Breast epithelium (tissue), 4 donors: ENCODE measurements around the gene KIDINS220. TPM values are rescaled to one million over a fixed set of nuclear protein-coding genes. Genes with fewer than 3 reads are reported as not detected.

Experiments used
- DNase-seq, 2 donors: peaks; one replicate each; pipeline ENCODE4 v3.0.0-alpha.2; 2019; ENCODE audit warnings: low spot score in 2 of 2
- H3K27ac ChIP-seq, 2 donors: fragments of 200-600 bp; sonication (generic) in 1 of 2; one replicate each; pipeline ENCODE4 v1.5.1; 2016 to 2019; ENCODE audit warnings: mild to moderate bottlenecking in 1 of 2
- H3K27me3 ChIP-seq, 2 donors: fragments of 200-600 bp; sonication (generic) in 1 of 2; one replicate each; pipeline versions ENCODE4 v1.5.1 to v1.6.0; 2017 to 2019; ENCODE audit warnings: control low read depth in 1 of 2, mild to moderate bottlenecking in 1 of 2
- H3K36me3 ChIP-seq: fragments of 200-600 bp; one replicate; pipeline ENCODE4 v1.5.1; 2019
- H3K4me1 ChIP-seq, 2 donors: fragments of 200-600 bp; sonication (generic); one replicate each; pipeline ENCODE4 v1.5.1; 2016 to 2019; ENCODE audit warnings: control low read depth in 1 of 2
- H3K4me3 ChIP-seq, 3 donors: fragments of 200-600 bp; sonication (generic); 1 replicate in 2 of 3; 2 replicates in 1 of 3; pipeline ENCODE4 v1.5.1; 2016 to 2019; ENCODE audit warnings: mild to moderate bottlenecking in 3 of 3, moderate library complexity in 2 of 3
- H3K9me3 ChIP-seq, 2 donors: fragments of 200-600 bp; sonication (generic) in 1 of 2; one replicate each; pipeline ENCODE4 v1.5.1; 2016 to 2019; ENCODE audit warnings: control low read depth in 1 of 2
- POLR2A ChIP-seq: fragments of 450-650 bp; IDR thresholded peaks from one replicate; pipeline ENCODE4 v1.6.1; 2016; ENCODE audit warnings: antibody characterized with exemption, mild to moderate bottlenecking, moderate library complexity
- POLR2AphosphoS5 ChIP-seq, 3 donors: sonication (generic); formaldehyde crosslinking; IDR thresholded peaks; one replicate each; pipeline ENCODE4 v1.6.1; 2017; ENCODE audit warnings: antibody characterized with exemption in 3 of 3
- intact Hi-C: fragments of 100-400 bp; cut with DNase I; formaldehyde crosslinking; loops from one replicate; pipeline ENCODE4 v1.15.1; 2023; ENCODE audit warnings: low total_unique reads
- total RNA-seq, 3 donors: library from RNA; depleted of rRNA; stranded (reverse); fragments of >200 nt; gene quantifications; one replicate each; pipeline ENCODE4 v1.1.0, GENCODE V29; 2016
- TF ChIP-seq, protein P1 (sequence below), 3 donors: fragments of 450-650 bp; IDR thresholded peaks; one replicate each; pipeline ENCODE4 v1.5.1; 2016 to 2017; ENCODE audit warnings: antibody characterized with exemption in 3 of 3, mild to moderate bottlenecking in 3 of 3, moderate library complexity in 3 of 3

The KIDINS220 gene
- total RNA-seq, 3 donors from 2014 or later, result 73.1 to 120 (median 87.2) TPM

DNA sequence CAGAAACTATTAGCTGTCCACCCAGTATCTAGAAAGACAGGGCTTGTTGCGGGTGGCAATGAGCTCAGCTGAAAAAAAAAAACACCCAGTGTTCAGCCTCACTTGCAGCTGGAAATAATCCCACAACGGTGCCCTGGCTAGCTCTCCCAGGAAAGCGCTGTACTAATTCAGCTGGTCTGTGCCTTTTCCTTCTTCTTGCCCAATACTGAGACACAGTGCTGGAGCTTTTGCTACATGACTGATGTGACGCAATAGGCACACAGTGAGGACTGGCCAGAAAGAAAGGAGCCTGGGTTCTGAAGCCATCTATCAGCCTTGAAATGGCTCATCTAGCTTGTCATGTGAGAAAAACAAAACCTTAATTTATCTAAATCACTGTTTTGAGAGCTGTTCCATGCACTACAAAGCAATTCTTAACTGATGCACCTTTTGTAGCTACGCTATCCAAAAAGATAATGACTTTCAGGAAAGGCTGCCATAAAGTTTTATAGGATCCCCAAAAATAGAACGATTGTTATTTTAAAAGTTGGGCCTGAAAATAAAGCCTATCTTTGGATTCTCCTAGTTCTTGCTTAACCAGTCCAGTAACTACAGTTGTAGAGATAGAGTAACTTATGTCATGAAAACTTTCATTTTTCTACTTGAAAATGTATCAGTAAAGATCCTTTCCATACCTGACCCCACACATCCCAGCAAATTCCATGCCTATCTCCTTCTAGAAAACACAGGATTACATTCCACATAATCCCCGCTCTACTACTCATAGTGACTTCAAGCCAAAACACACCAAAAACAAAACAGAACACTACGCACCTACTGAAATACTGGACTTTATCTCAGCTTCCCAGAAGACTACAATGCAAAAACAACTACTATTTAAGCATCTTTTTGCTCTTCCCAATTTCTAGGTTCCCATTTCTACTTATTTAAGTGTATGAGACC, 15.9 kb downstream of the KIDINS220 start:
- H3K9me3 ChIP-seq, result no peaks in the 10 kb centered on the region
- intact Hi-C loops, result no loop called here
- H3K36me3 ChIP-seq, result no peaks in the 10 kb centered on the region
- peak in 1 of 2 donors; percentile 35 for DNase-seq
- H3K27me3 ChIP-seq, result no peaks in the 10 kb centered on the region
- peak overlapping the region; percentile 13 to 22 for H3K27ac ChIP-seq
- no peak overlapping the region for H3K4me3 ChIP-seq
- TF ChIP-seq, protein P1, sequence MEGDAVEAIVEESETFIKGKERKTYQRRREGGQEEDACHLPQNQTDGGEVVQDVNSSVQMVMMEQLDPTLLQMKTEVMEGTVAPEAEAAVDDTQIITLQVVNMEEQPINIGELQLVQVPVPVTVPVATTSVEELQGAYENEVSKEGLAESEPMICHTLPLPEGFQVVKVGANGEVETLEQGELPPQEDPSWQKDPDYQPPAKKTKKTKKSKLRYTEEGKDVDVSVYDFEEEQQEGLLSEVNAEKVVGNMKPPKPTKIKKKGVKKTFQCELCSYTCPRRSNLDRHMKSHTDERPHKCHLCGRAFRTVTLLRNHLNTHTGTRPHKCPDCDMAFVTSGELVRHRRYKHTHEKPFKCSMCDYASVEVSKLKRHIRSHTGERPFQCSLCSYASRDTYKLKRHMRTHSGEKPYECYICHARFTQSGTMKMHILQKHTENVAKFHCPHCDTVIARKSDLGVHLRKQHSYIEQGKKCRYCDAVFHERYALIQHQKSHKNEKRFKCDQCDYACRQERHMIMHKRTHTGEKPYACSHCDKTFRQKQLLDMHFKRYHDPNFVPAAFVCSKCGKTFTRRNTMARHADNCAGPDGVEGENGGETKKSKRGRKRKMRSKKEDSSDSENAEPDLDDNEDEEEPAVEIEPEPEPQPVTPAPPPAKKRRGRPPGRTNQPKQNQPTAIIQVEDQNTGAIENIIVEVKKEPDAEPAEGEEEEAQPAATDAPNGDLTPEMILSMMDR (IDR thresholded peaks at IDR 0.05), result no peak
- peak; percentile 27 to 63 (median 32) for TF ChIP-seq POLR2AphosphoS5 (IDR thresholded peaks at IDR 0.05)
- H3K4me1 ChIP-seq, result no peaks in the 10 kb centered on the region

DNA sequence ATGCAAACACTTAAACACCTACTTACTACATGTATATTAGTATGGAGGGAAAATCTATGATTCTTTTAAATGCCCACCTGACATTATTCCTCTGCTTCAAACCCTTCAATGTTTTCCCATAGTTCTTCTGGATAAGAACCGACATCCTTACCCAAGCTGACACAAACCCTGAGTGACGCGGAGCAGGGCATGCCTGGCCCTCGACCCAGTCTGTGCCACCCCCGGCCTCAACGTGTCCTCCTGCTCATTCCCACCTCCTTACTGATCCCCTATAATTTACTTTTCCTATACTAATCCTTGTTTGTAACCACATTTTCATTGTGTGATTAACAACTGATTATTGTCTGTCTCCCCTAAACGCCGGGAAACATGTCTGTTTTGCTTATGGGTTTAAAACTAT, 17.5 kb downstream of the KIDINS220 start:
- H3K9me3 ChIP-seq, result no peaks in the 10 kb centered on the region
- no peak for DNase-seq
- TF ChIP-seq, protein P1 (IDR thresholded peaks at IDR 0.05), result no peak
- TF ChIP-seq POLR2AphosphoS5 (IDR thresholded peaks at IDR 0.05), result no peak
- no peak for TF ChIP-seq POLR2A
- no peak overlapping the region for H3K27ac ChIP-seq
- H3K36me3 ChIP-seq, result no peaks in the 10 kb centered on the region
- H3K4me1 ChIP-seq, result no peaks in the 10 kb centered on the region
- intact Hi-C loops, result no loop called here
- no peaks in the 10 kb centered on the region for H3K27me3 ChIP-seq
- H3K4me3 ChIP-seq, result no peak overlapping the region

GRCh38 chr2:8819194-8819593, 18.2 kb downstream of the KIDINS220 start:
- Histone ChIP-seq H3K27me3 (no peaks in the 10 kb centered on the region), H3K4me3 (no peak overlapping the region), H3K36me3 (no peaks in the 10 kb centered on the region), H3K4me1 (no peaks in the 10 kb centered on the region), H3K27ac (no peak overlapping the region), H3K9me3 (no peaks in the 10 kb centered on the region)
- no peak for DNase-seq
- intact Hi-C loops, result no loop called here
- TF ChIP-seq POLR2AphosphoS5 (IDR thresholded peaks at IDR 0.05) (no peak), POLR2A (no peak)
- TF ChIP-seq, protein P1 (IDR thresholded peaks at IDR 0.05), result no peak

GRCh38 chr2:8817221-8817620, 20.2 kb downstream of the KIDINS220 start:
- intact Hi-C loops, result no loop called here
- Histone ChIP-seq H3K4me1 (no peaks in the 10 kb centered on the region), H3K4me3 (no peak overlapping the region), H3K27me3 (no peaks in the 10 kb centered on the region), H3K9me3 (no peaks in the 10 kb centered on the region), H3K27ac (no peak overlapping the region), H3K36me3 (no peaks in the 10 kb centered on the region)
- DNase-seq, result no peak
- no peak for TF ChIP-seq POLR2A
- TF ChIP-seq POLR2AphosphoS5 (IDR thresholded peaks at IDR 0.05), result no peak
- TF ChIP-seq, protein P1 (IDR thresholded peaks at IDR 0.05), result no peak

DNA sequence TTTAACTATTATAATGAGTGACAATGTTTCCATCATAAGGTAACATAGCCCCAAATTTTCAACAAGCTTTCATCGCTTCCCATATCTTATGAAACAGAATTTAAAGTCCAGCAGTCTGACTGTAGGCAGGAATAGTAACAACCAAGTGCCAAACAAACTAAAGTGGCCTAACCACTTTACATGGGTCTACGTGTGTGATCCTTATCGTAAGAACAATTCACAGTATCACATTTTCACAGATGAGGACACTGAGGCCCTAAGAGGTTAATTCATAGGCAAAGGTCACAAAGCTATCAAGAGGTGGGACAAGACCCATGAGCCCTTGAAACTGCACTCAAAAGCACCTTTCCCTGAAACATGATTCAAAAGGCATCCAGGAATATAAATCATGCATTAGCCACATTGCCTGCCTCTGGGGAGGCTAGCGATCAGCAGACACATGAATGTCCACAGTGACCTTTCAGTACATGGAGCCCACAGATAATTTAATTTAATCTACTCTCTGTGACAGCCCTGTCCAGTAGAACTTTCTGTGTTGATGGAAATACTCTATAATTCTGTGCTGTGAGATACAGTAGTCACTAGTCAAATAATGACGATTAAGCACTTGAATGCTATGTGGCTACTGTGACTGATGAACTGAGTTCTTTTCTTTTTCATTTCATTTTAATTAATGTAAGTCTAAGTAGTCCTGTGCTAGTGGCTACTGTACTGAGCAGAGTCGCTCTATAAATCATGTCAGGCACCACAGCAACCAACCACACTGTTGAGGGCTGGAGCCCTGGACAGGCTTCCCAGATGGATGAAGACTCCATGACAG, 30.3 kb downstream of the KIDINS220 start:
- no peaks in the 10 kb centered on the region for H3K27me3 ChIP-seq
- no peaks in the 10 kb centered on the region for H3K9me3 ChIP-seq
- DNase-seq, result no peak
- H3K4me1 ChIP-seq, result no peaks in the 10 kb centered on the region
- H3K36me3 ChIP-seq, result peaks cover 6% of the 10 kb centered on the region
- H3K27ac ChIP-seq, result no peak overlapping the region
- no peak for TF ChIP-seq POLR2A
- TF ChIP-seq, protein P1 (IDR thresholded peaks at IDR 0.05), result no peak
- no peak for TF ChIP-seq POLR2AphosphoS5 (IDR thresholded peaks at IDR 0.05)
- H3K4me3 ChIP-seq, result no peak overlapping the region
- intact Hi-C loops, result no loop called here
